Chondrocyte (in vitro differentiated cells): ENCODE data around the gene TBC1D9. TPM values are rescaled to one million over a fixed set of nuclear protein-coding genes. Genes with fewer than 3 reads are reported as not detected.

Source experiments
- DNase-seq: peaks from one replicate; pipeline ENCODE4 v3.0.0; 2021; ENCODE audit warnings: mixed read lengths, low spot score
- H3K27ac Mint-ChIP-seq: one replicate; pipeline ENCODE4 v1.8.0; 2021; ENCODE audit warnings: mild to moderate bottlenecking, moderate library complexity, mixed read lengths; ENCODE audit not compliant: unreplicated experiment
- H3K27me3 Mint-ChIP-seq: 2 replicates; pipeline ENCODE4 v1.8.0; 2021; ENCODE audit warnings: low read depth, mixed read lengths
- H3K36me3 Mint-ChIP-seq: 2 replicates; pipeline ENCODE4 v1.8.0; 2021; ENCODE audit warnings: low read depth, mixed read lengths
- H3K4me1 Mint-ChIP-seq: 2 replicates; pipeline ENCODE4 v1.8.0; 2021; ENCODE audit warnings: low read depth, mild to moderate bottlenecking, mixed read lengths
- H3K4me3 Mint-ChIP-seq: one replicate; pipeline ENCODE4 v1.8.0; 2021; ENCODE audit warnings: mild to moderate bottlenecking, moderate library complexity, mixed read lengths; ENCODE audit not compliant: unreplicated experiment
- H3K9me3 Mint-ChIP-seq: 2 replicates; pipeline ENCODE4 v1.8.0; 2021; ENCODE audit warnings: low read depth, mixed read lengths
- total RNA-seq: library from RNA; stranded (reverse); gene quantifications from 3 replicates; pipeline ENCODE4 v1.2.1, GENCODE V29; 2021
- TF ChIP-seq, protein P1 (sequence below): fragments of 200-600 bp; sonication (generic); IDR thresholded peaks from 2 replicates; pipeline ENCODE4 v1.5.0; 2021; ENCODE audit warnings: antibody characterized with exemption, mild to moderate bottlenecking, moderate library complexity

Gene TBC1D9
- total RNA-seq, 1 donor from 2014 or later = 40.5 TPM

DNA sequence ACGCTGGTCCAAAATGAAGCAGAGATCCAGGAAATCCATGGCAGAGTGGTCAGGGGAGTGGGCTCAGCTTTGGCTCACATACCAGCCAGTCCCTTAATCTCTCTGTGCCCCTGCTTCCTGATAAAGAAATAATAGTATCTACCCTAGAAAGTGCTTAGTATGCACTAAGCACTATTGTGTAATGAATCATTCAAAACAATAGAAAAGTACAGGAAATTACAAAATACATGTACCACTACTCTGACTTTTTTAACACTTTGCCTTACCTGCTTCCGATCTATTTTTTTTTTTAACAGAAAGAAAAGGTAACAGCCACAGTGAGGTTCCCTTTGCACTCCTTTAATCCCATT, 49.9 kb downstream of the TBC1D9 start:
- Mint-ChIP-seq H3K4me1 (peaks cover 45% of the 10 kb centered on the region), H3K9me3 (no peaks in the 10 kb centered on the region), H3K36me3 (no peaks in the 10 kb centered on the region), H3K27me3 (no peaks in the 10 kb centered on the region), H3K4me3 (no peak overlapping the region), H3K27ac (no peak overlapping the region)
- DNase-seq = no peak
- TF ChIP-seq, protein P1, sequence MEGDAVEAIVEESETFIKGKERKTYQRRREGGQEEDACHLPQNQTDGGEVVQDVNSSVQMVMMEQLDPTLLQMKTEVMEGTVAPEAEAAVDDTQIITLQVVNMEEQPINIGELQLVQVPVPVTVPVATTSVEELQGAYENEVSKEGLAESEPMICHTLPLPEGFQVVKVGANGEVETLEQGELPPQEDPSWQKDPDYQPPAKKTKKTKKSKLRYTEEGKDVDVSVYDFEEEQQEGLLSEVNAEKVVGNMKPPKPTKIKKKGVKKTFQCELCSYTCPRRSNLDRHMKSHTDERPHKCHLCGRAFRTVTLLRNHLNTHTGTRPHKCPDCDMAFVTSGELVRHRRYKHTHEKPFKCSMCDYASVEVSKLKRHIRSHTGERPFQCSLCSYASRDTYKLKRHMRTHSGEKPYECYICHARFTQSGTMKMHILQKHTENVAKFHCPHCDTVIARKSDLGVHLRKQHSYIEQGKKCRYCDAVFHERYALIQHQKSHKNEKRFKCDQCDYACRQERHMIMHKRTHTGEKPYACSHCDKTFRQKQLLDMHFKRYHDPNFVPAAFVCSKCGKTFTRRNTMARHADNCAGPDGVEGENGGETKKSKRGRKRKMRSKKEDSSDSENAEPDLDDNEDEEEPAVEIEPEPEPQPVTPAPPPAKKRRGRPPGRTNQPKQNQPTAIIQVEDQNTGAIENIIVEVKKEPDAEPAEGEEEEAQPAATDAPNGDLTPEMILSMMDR = no peak

DNA sequence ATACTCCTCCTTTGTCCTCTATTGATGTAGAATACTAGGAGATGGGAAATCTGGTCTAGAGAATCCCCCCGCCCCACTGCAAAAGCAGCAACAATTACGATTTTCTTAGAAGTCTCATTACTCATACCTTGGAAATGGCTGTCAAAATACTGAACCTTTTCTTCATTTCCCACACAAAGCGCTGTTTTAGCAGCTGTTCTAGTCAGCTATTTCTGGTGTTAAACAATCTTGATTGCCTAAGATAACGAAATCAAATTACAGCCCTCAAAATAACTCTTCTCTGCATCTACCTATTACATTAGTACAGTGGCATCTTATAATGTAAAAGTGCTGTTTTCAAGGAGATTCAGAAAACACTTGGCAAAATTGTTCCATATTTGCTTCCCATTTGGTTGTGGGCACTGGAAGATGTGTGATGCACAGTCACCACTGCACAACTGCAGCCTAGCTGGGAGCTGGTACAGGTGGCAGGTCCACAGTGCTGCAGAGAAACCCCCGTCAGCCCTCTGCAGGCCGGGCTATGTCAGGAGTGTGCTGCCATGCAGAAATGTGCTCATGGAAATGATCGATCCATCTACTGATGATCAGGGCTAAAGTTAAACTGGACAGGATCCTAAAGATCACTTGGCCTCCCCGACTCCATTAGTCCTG, 50.4 kb downstream of the TBC1D9 start:
- no peak for DNase-seq
- Mint-ChIP-seq H3K4me1 (peaks cover 45% of the 10 kb centered on the region), H3K9me3 (no peaks in the 10 kb centered on the region), H3K27me3 (no peaks in the 10 kb centered on the region), H3K4me3 (no peak overlapping the region), H3K36me3 (peaks cover 2% of the 10 kb centered on the region), H3K27ac (no peak overlapping the region)
- TF ChIP-seq, protein P1 = no peak

DNA sequence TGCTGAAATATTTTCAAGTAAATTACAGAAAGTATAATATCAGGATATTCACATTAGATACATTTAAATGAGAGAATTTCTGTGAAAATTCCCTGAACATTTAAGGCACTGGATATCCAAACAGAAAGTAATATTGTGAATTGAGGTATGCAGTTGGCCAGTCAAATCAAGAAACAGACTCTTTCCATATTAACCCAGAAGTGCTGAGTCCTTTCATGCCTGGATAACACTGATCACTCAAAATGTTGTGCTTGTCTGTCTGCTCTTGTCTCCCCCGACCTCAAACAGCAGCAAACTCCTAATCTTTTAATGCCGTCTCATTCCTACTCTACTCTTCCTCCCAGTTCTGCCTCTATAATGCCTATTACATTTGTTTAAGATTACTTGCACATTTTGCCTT, 51.2 kb downstream of the TBC1D9 start:
- Mint-ChIP-seq H3K9me3 (no peaks in the 10 kb centered on the region), H3K4me1 (peaks cover 45% of the 10 kb centered on the region), H3K27me3 (no peaks in the 10 kb centered on the region), H3K4me3 (no peak overlapping the region), H3K36me3 (peaks cover 5% of the 10 kb centered on the region), H3K27ac (no peak overlapping the region)
- TF ChIP-seq, protein P1 = no peak
- DNase-seq = no peak

DNA sequence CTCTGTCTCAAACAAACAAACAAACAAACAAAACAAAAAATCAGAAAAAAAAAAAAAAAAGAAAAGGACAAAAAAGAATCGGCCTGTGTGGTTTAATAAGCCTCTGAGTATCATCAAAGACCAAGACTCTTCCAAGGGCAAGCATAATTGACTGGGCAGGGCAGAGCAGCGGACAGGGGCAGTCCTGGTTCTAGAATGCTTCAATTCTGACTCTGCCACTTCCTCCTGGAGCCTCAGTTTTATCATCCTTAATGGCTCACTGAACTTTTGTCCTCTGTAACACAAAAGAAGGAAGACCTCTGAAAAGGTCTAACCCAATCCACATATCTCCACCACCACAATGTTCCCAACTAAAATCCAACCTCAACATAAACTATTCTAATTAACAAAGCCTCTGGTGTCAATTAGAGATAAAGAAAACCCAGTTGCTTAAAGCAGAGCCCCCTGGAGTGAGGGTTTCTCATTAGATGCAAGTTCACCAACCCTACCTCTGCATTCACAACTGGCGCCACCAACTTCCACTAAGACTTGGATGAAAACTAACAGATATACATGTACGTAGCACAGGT, 51.7 kb downstream of the TBC1D9 start:
- TF ChIP-seq, protein P1 = no peak
- DNase-seq = no peak
- Mint-ChIP-seq H3K27ac (no peak overlapping the region), H3K4me1 (peaks cover 45% of the 10 kb centered on the region), H3K36me3 (peaks cover 6% of the 10 kb centered on the region), H3K27me3 (no peaks in the 10 kb centered on the region), H3K9me3 (no peaks in the 10 kb centered on the region), H3K4me3 (no peak overlapping the region)

DNA sequence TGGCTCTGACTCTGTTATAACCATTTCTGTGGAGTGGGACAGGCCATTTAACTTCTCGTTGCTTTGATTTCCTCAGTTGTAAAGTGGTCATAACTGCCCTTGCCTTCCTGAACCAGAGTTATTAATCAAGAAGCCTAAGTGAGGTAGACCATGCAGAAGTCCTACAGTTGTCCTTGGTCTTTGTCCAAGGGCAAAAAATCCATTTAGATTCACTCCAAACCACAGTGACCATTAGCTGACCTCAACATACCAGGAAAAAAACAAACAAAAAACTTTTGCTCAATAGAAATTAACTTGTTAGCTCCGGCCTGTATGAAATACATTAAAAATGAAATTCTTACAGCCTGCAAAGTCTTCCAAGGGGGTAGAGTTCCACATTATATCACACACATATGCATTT, 52.7 kb downstream of the TBC1D9 start:
- Mint-ChIP-seq H3K4me1 (peaks cover 45% of the 10 kb centered on the region), H3K4me3 (no peak overlapping the region)
- DNase-seq = no peak

More for the DNA sequence above, 52.7 kb downstream of the TBC1D9 start:
- no peaks in the 10 kb centered on the region for H3K9me3 Mint-ChIP-seq
- H3K27me3 Mint-ChIP-seq = no peaks in the 10 kb centered on the region
- peaks cover 13% of the 10 kb centered on the region for H3K36me3 Mint-ChIP-seq
- H3K27ac Mint-ChIP-seq = peak overlapping the region; percentile 8
- TF ChIP-seq, protein P1 = no peak
